Left ventricle myocardium inferior (tissue), 1 donor: ENCODE data around the gene WRNIP1. TPM values are rescaled to one million over a fixed set of nuclear protein-coding genes. Genes with fewer than 3 reads are reported as not detected.

Experiments used
- DNase-seq: peaks from one replicate; pipeline ENCODE4 v3.0.0-alpha.2; 2020
- H3K27ac ChIP-seq: fragments of 200-600 bp; replicated peaks from 2 replicates; pipeline ENCODE4 v1.8.0; 2021
- H3K27me3 ChIP-seq: fragments of 200-600 bp; 2 replicates; pipeline ENCODE4 v1.8.0; 2021; ENCODE audit warnings: low read depth
- H3K36me3 ChIP-seq: fragments of 200-600 bp; 2 replicates; pipeline ENCODE4 v1.8.0; 2021
- H3K4me1 ChIP-seq: fragments of 200-600 bp; 2 replicates; pipeline ENCODE4 v1.8.0; 2021
- H3K4me3 ChIP-seq: fragments of 200-600 bp; 2 replicates; pipeline ENCODE4 v1.8.0; 2021; ENCODE audit warnings: mild to moderate bottlenecking, moderate library complexity
- H3K9me3 ChIP-seq: fragments of 200-600 bp; replicated peaks from 2 replicates; pipeline ENCODE4 v1.8.0; 2021
- CTCF ChIP-seq: fragments of 200-600 bp; IDR thresholded peaks from 2 replicates; pipeline ENCODE4 v1.8.0; 2021; ENCODE audit warnings: antibody characterized with exemption, mild to moderate bottlenecking, borderline replicate concordance
- intact Hi-C: fragments of 100-400 bp; cut with micrococcal nuclease; formaldehyde crosslinking; loops from one replicate; pipeline ENCODE4 v1.11.0; 2022
- total RNA-seq: library from RNA; stranded (reverse); fragmentation: NEBNext Ultra II Directional; extraction: Animal tissue kit (Norgen Biotek cat#: 25700); gene quantifications from one replicate; pipeline ENCODE4 v1.2.1, GENCODE V29; 2021
- donor health status: DM: no; HTN: yes; CAD: no; lungs with severe emphysema.

The WRNIP1 gene
- total RNA-seq, 1 donor from 2014 or later, result 39.4 TPM

DNA sequence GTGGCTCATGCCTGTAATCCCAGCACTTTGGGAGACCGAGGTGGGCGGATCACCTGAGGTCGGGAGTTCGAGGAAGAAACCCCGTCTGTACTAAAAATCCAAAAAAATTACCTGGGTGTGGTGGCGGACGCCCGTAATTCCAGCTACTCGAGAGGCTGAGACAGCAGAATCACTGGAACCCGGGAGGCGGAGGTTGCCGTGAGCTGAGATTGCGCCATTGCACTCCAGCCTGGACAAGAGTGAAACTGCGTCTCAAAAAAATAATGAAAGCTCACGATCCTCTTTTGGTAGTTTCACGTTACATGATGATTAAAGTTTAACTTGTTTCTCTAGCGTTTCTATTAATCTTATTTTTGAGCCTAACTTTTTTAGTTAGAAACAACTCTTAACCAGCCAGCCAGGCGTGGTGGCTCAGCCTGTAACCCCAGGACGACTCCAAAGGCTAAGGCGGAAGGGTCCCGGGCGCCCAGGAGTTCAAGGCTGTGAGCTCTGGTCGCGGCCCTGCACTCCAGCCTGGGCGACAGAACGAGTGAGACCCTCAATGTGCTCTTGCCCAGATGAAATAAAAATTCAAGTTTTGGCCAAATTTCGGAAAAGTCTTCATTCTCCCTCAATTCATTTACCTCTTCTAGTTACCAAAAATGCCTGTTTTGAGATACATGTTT lies 1.2 kb upstream of the WRNIP1 start:
- no peak for DNase-seq
- Histone ChIP-seq H3K4me1 (peaks cover 39% of the 10 kb centered on the region), H3K4me3 (peak overlapping the region; percentile 85), H3K27me3 (no peaks in the 10 kb centered on the region), H3K27ac (peak overlapping the region; percentile 94), H3K36me3 (no peaks in the 10 kb centered on the region), H3K9me3 (no peaks in the 10 kb centered on the region)
- TF ChIP-seq CTCF, result no peak
- intact Hi-C loops, result no loop called here

GRCh38 chr6:2764610-2765165 lies 505 bp upstream of the WRNIP1 start:
- no peak for DNase-seq
- no peaks in the 10 kb centered on the region for H3K36me3 ChIP-seq
- no peaks in the 10 kb centered on the region for H3K9me3 ChIP-seq
- H3K4me1 ChIP-seq, result peaks cover 45% of the 10 kb centered on the region
- H3K27me3 ChIP-seq, result no peaks in the 10 kb centered on the region
- intact Hi-C loops, result no loop called here
- TF ChIP-seq CTCF, result no peak
- peak overlapping the region; percentile 94 for H3K27ac ChIP-seq
- H3K4me3 ChIP-seq, result peak overlapping the region; percentile 85

DNA sequence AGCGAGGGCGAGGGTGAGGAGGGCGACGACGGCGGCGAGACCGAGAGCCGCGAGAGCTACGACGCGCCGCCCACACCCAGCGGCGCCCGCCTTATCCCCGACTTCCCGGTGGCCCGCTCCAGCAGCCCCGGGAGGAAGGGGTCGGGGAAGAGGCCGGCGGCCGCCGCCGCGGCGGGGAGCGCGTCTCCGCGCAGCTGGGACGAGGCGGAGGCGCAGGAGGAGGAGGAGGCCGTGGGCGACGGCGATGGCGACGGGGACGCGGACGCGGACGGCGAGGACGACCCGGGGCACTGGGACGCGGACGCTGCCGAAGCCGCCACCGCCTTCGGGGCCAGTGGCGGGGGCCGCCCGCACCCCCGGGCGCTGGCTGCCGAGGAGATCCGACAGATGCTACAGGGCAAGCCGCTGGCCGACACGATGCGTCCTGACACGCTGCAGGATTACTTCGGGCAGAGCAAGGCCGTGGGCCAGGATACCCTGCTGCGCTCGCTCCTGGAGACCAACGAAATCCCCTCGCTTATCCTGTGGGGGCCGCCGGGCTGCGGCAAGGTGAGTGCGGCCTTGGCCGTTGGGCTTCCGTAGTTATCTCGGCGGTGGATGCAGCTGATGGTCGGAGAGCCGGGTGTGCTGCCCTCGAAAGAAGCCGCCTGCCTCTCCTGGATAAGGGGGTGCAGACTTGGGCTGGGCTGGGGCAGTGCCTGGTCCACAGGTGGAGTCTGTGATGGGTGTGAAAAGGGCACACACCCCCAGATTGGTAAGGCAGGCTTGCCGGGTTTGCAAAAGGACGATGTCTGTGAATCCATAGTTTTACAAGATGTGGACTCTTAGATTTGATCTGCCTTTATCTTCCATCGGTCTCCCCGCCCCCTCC lies 938 bp downstream of the WRNIP1 start:
- intact Hi-C loops, result no loop called here
- Histone ChIP-seq H3K27me3 (no peaks in the 10 kb centered on the region), H3K4me1 (peaks cover 60% of the 10 kb centered on the region), H3K36me3 (peaks cover 7% of the 10 kb centered on the region), H3K27ac (peak overlapping the region; percentile 99), H3K4me3 (peak overlapping the region; percentile 85), H3K9me3 (no peaks in the 10 kb centered on the region)
- no peak for TF ChIP-seq CTCF
- DNase-seq, result peak; percentile 57

DNA sequence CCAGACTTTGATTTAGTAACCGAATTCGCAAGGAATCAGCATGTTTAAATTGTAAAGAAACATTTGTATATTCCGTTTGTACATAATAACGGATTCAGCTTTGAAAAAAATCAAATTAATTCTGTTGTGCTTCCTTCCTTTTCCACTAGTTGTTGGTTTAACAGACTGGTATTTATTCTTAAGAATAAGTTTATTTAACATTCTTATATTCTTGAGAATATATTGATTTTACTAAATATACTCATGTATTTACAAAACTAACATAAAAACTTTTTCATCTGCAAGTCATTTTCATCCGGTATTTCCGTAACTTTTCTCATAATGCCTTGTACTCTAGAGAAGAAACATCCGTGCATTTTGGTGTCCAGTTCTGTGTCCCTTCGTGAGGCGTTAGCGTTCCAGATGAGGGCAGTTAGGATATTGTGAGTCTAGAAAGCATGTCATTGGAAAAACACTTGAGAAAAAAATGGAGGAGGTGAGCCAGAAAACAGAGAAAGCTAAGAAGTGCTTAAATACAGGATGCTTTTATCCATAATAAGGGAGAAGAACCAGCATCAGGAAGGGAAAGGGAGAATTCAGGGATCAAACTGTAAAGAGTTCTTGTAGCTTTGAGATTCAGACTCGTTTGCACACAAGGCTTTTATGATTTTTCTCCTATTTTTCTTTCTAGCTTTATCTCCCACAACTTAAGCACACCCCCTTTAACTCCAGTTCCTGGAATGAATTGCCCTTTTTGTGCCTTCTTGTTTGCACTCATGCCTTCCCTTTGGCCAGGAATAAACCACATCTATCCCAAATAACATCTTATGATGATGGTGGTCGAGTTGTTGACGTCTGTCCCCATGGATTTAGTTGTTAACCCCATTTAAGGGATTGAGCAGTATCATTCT lies 1.8 kb downstream of the WRNIP1 start:
- no peak for DNase-seq
- Histone ChIP-seq H3K9me3 (no peaks in the 10 kb centered on the region), H3K36me3 (peaks cover 8% of the 10 kb centered on the region), H3K27me3 (no peaks in the 10 kb centered on the region), H3K4me3 (peak overlapping the region; percentile 85), H3K27ac (peak overlapping the region; percentile 99), H3K4me1 (peaks cover 69% of the 10 kb centered on the region)
- TF ChIP-seq CTCF, result no peak
- intact Hi-C loops, result no loop called here
